RPMI8226 (cell line): ENCODE results near the gene UTP11.
"Not testable (repeated sequence)": the region's sequence is repeated elsewhere in the genome, so short reads cannot be mapped to it uniquely, and the experiment has no call there.

Experiments used
- DNase-seq: peaks from one replicate; pipeline ENCODE4 v3.0.0-alpha.2; 2015

Gene UTP11

GRCh38 chr1:38012363-38013226, at the start of gene UTP11:
Gene UTP11 (plus strand): TSS chr1:38012734. CDS start chr1:38012803, 69 bp downstream.
- DNase-seq: peak; percentile 99

- not testable (repeated sequence) for DNase-seq
These were observed 48.4 kb upstream of the UTP11 start for GRCh38 chr1:37964106-37964505.

GRCh38 chr1:37965301-37965700, 47.2 kb upstream of the UTP11 start:
- DNase-seq: no peak

- not testable (repeated sequence) for DNase-seq
These were observed 38.9 kb upstream of the UTP11 start for GRCh38 chr1:37973684-37974083.

GRCh38 chr1:37974567-37974966, 38.0 kb upstream of the UTP11 start:
- no peak for DNase-seq

GRCh38 chr1:37975083-37975482, 37.5 kb upstream of the UTP11 start:
- not testable (repeated sequence) for DNase-seq

GRCh38 chr1:37978541-37978940, 34.0 kb upstream of the UTP11 start:
- no peak for DNase-seq

GRCh38 chr1:37983546-37983945, 29.0 kb upstream of the UTP11 start:
- no peak for DNase-seq

GRCh38 chr1:37987679-37988078, 24.9 kb upstream of the UTP11 start:
- DNase-seq: no peak

GRCh38 chr1:37989361-37989930, 23.1 kb upstream of the UTP11 start:
- DNase-seq: peak; percentile 51

GRCh38 chr1:37994886-37995566, 17.5 kb upstream of the UTP11 start:
- no peak for DNase-seq

- DNase-seq: no peak
These were observed 16.7 kb upstream of the UTP11 start for GRCh38 chr1:37995751-37996345.

GRCh38 chr1:37997256-37998088, 15.1 kb upstream of the UTP11 start:
- DNase-seq: no peak

GRCh38 chr1:37998089-37998808, 14.3 kb upstream of the UTP11 start:
- no peak for DNase-seq

- DNase-seq: no peak
These were observed 13.6 kb upstream of the UTP11 start for GRCh38 chr1:37998913-37999429.

- no peak for DNase-seq
These were observed 12.9 kb upstream of the UTP11 start for GRCh38 chr1:37999430-38000232.

GRCh38 chr1:38000233-38000528, 12.4 kb upstream of the UTP11 start:
- DNase-seq: no peak

GRCh38 chr1:38000529-38001455, 11.7 kb upstream of the UTP11 start:
- no peak for DNase-seq
